ENCODE data around the gene SDK2.

SDK2 gene

GRCh38 chr17:73508057-73508930, 136.0 kb downstream of the SDK2 start:
- no peak for DNase-seq (ENCODE audit: low read depth, low spot score)

- no peak for DNase-seq (ENCODE audit: low read depth, low spot score)
These were observed 137.5 kb downstream of the SDK2 start for GRCh38 chr17:73506470-73507435.

- no peak for DNase-seq (ENCODE audit: low read depth, low spot score)
These were observed 140.7 kb downstream of the SDK2 start for GRCh38 chr17:73503560-73503959.

GRCh38 chr17:73500414-73500999, 143.7 kb downstream of the SDK2 start:
- DNase-seq (ENCODE audit: low read depth, low spot score), result no peak

GRCh38 chr17:73498886-73499554, 145.2 kb downstream of the SDK2 start:
- DNase-seq (ENCODE audit: low read depth, low spot score), result no peak

- no peak for DNase-seq (ENCODE audit: low read depth, low spot score)
These were observed 146.1 kb downstream of the SDK2 start for GRCh38 chr17:73498176-73498575.

GRCh38 chr17:73497721-73498120, 146.5 kb downstream of the SDK2 start:
- no peak for DNase-seq (ENCODE audit: low read depth, low spot score)

GRCh38 chr17:73496232-73496631, 148.0 kb downstream of the SDK2 start:
- DNase-seq (ENCODE audit: low read depth, low spot score), result no peak

GRCh38 chr17:73495641-73496040, 148.6 kb downstream of the SDK2 start:
- DNase-seq (ENCODE audit: low read depth, low spot score), result no peak

- no peak for DNase-seq (ENCODE audit: low read depth, low spot score)
These were observed 149.3 kb downstream of the SDK2 start for GRCh38 chr17:73494950-73495349.

GRCh38 chr17:73493956-73494926, 150.0 kb downstream of the SDK2 start:
- no peak for DNase-seq (ENCODE audit: low read depth, low spot score)

- no peak for DNase-seq (ENCODE audit: low read depth, low spot score)
These were observed 151.1 kb downstream of the SDK2 start for GRCh38 chr17:73492821-73493814.

GRCh38 chr17:73492125-73492820, 152.0 kb downstream of the SDK2 start:
- no peak for DNase-seq (ENCODE audit: low read depth, low spot score)

GRCh38 chr17:73491648-73492047, 152.6 kb downstream of the SDK2 start:
- DNase-seq (ENCODE audit: low read depth, low spot score), result no peak

GRCh38 chr17:73490851-73491250, 153.4 kb downstream of the SDK2 start:
- DNase-seq (ENCODE audit: low read depth, low spot score), result no peak

- DNase-seq (ENCODE audit: low read depth, low spot score), result no peak
These were observed 154.3 kb downstream of the SDK2 start for GRCh38 chr17:73489991-73490390.

GRCh38 chr17:73489333-73489732, 154.9 kb downstream of the SDK2 start:
- no peak for DNase-seq (ENCODE audit: low read depth, low spot score)

GRCh38 chr17:73485130-73485529, 159.1 kb downstream of the SDK2 start:
- no peak for DNase-seq (ENCODE audit: low read depth, low spot score)
